Astrocyte (in vitro differentiated cells and primary cell): ENCODE measurements around the gene FGD5. TPM values are rescaled to one million over a fixed set of nuclear protein-coding genes. Genes with fewer than 3 reads are reported as not detected.

ENCODE experiments used
- DNase-seq: peaks from one replicate; pipeline ENCODE4 v3.0.0-alpha.2; 2010; ENCODE audit warnings: low read depth
- FAIRE-seq: peaks from 2 replicates; lab custom pipeline; 2011; peaks lifted over from hg19 to GRCh38; lab: Jason Lieb, UNC
- H2AFZ ChIP-seq: 2 replicates; pipeline ENCODE4 v1.6.0; 2012; ENCODE audit warnings: low read depth, low read length, inconsistent platforms
- H3K27ac ChIP-seq: 2 replicates; pipeline ENCODE4 v1.5.1; 2011; ENCODE audit warnings: low read depth, low read length, inconsistent platforms
- H3K27me3 ChIP-seq: 2 replicates; pipeline ENCODE4 v1.6.0; 2011; ENCODE audit warnings: low read length, inconsistent platforms; ENCODE audit not compliant: insufficient read depth
- H3K36me3 ChIP-seq: 2 replicates; pipeline ENCODE4 v1.5.1; 2011; ENCODE audit warnings: low read length, inconsistent platforms; ENCODE audit not compliant: insufficient read depth
- H3K4me1 ChIP-seq: 2 replicates; pipeline ENCODE4 v1.5.1; 2011; ENCODE audit warnings: low read length, inconsistent platforms; ENCODE audit not compliant: insufficient read depth
- H3K4me2 ChIP-seq: 2 replicates; pipeline ENCODE4 v1.6.0; 2012; ENCODE audit warnings: low read length, inconsistent platforms
- H3K4me3 ChIP-seq: 2 replicates; pipeline ENCODE4 v1.5.1; 2011; ENCODE audit warnings: low read depth, mild to moderate bottlenecking, low read length, inconsistent platforms; ENCODE audit not compliant: insufficient read depth
- H3K79me2 ChIP-seq: 2 replicates; pipeline ENCODE4 v1.6.0; 2012; ENCODE audit warnings: mild to moderate bottlenecking, low read length, inconsistent platforms; ENCODE audit not compliant: insufficient read depth
- H3K9ac ChIP-seq: 2 replicates; pipeline ENCODE4 v1.6.0; 2012; ENCODE audit warnings: mild to moderate bottlenecking, low read length, inconsistent platforms
- H3K9me3 ChIP-seq: 2 replicates; pipeline ENCODE4 v1.5.1; 2012; ENCODE audit warnings: low read depth, mild to moderate bottlenecking, low read length, inconsistent platforms; ENCODE audit not compliant: insufficient read depth
- H4K20me1 ChIP-seq: 2 replicates; pipeline ENCODE4 v1.6.0; 2012; ENCODE audit warnings: low read length, inconsistent platforms; ENCODE audit not compliant: insufficient read depth
- H3K27ac Mint-ChIP-seq: one replicate; pipeline ENCODE4 v1.8.0; 2021; ENCODE audit warnings: mild to moderate bottlenecking, mixed read lengths; ENCODE audit not compliant: unreplicated experiment
- H3K27me3 Mint-ChIP-seq: one replicate; pipeline ENCODE4 v1.8.0; 2021; ENCODE audit warnings: low read depth, mixed read lengths; ENCODE audit not compliant: unreplicated experiment
- H3K36me3 Mint-ChIP-seq: one replicate; pipeline ENCODE4 v1.8.0; 2021; ENCODE audit warnings: low read depth, mixed read lengths; ENCODE audit not compliant: unreplicated experiment
- H3K4me1 Mint-ChIP-seq: one replicate; pipeline ENCODE4 v1.8.0; 2021; ENCODE audit warnings: low read depth, mixed read lengths; ENCODE audit not compliant: unreplicated experiment
- H3K4me3 Mint-ChIP-seq: one replicate; pipeline ENCODE4 v1.8.0; 2021; ENCODE audit warnings: mild to moderate bottlenecking, moderate library complexity, mixed read lengths; ENCODE audit not compliant: unreplicated experiment
- H3K9me3 Mint-ChIP-seq: one replicate; pipeline ENCODE4 v1.8.0; 2021; ENCODE audit warnings: mild to moderate bottlenecking, mixed read lengths; ENCODE audit not compliant: unreplicated experiment
- CTCF ChIP-seq: IDR thresholded peaks from 2 replicates; pipeline ENCODE4 v1.5.1; 2011; ENCODE audit warnings: low read depth, mild to moderate bottlenecking, inconsistent platforms, low read length, moderate library complexity; ENCODE audit not compliant: insufficient read depth
- EZH2 ChIP-seq: IDR thresholded peaks from 2 replicates; pipeline ENCODE4 v1.6.1; 2012; ENCODE audit warnings: mild to moderate bottlenecking, low read length, inconsistent platforms; ENCODE audit not compliant: insufficient read depth
- total RNA-seq: library from RNA; stranded (reverse); gene quantifications from 2 replicates; pipeline ENCODE4 v1.2.1, GENCODE V29; 2021

FGD5 gene
- total RNA-seq, 1 donor from 2014 or later = 2.0 TPM

- Histone ChIP-seq H3K27ac (no peak overlapping the region), H3K79me2 (no peaks in the 10 kb centered on the region), H3K4me3 (no peak overlapping the region), H3K9ac (no peak overlapping the region), H2AFZ (no peak overlapping the region), H3K9me3 (no peaks in the 10 kb centered on the region), H4K20me1 (no peaks in the 10 kb centered on the region), H3K27me3 (peaks cover 12% of the 10 kb centered on the region), H3K4me2 (no peak overlapping the region), H3K4me1 (peaks cover 6% of the 10 kb centered on the region), H3K36me3 (no peaks in the 10 kb centered on the region)
- Mint-ChIP-seq H3K9me3 (no peaks in the 10 kb centered on the region), H3K27me3 (peaks cover 45% of the 10 kb centered on the region), H3K27ac (no peak overlapping the region), H3K4me1 (peaks cover 2% of the 10 kb centered on the region), H3K36me3 (peaks cover 1% of the 10 kb centered on the region), H3K4me3 (no peak overlapping the region)
- no peak for DNase-seq
- no peak for TF ChIP-seq EZH2
- TF ChIP-seq CTCF = no peak
- FAIRE-seq = no peak
Observed at GRCh38 chr3:14786369-14786768, 32.4 kb upstream of the FGD5 start.

GRCh38 chr3:14787630-14788029 is 31.1 kb upstream of the FGD5 start:
- TF ChIP-seq CTCF (no peak), EZH2 (no peak)
- Histone ChIP-seq H4K20me1 (no peaks in the 10 kb centered on the region), H2AFZ (no peak overlapping the region), H3K27me3 (peaks cover 12% of the 10 kb centered on the region), H3K36me3 (no peaks in the 10 kb centered on the region), H3K79me2 (no peaks in the 10 kb centered on the region), H3K9me3 (no peaks in the 10 kb centered on the region), H3K4me3 (no peak overlapping the region), H3K27ac (no peak overlapping the region), H3K4me1 (peaks cover 8% of the 10 kb centered on the region), H3K9ac (no peak overlapping the region), H3K4me2 (no peak overlapping the region)
- Mint-ChIP-seq H3K4me3 (no peak overlapping the region), H3K27me3 (peaks cover 45% of the 10 kb centered on the region), H3K27ac (no peak overlapping the region), H3K36me3 (peaks cover 1% of the 10 kb centered on the region), H3K9me3 (no peaks in the 10 kb centered on the region), H3K4me1 (peaks cover 2% of the 10 kb centered on the region)
- FAIRE-seq (no peak), DNase-seq (no peak)

- H3K9ac ChIP-seq = no peak overlapping the region
- H3K79me2 ChIP-seq = no peaks in the 10 kb centered on the region
- no peak overlapping the region for H3K27ac Mint-ChIP-seq
- no peak for DNase-seq
- H3K4me3 Mint-ChIP-seq = no peak overlapping the region
- no peak overlapping the region for H3K4me3 ChIP-seq
- H3K27me3 Mint-ChIP-seq = peaks cover 50% of the 10 kb centered on the region
- peaks cover 8% of the 10 kb centered on the region for H3K4me1 ChIP-seq
- H4K20me1 ChIP-seq = no peaks in the 10 kb centered on the region
- H3K27me3 ChIP-seq = peaks cover 12% of the 10 kb centered on the region
- TF ChIP-seq EZH2 (no peak), CTCF (no peak)
- no peaks in the 10 kb centered on the region for H3K9me3 Mint-ChIP-seq
- peaks cover 2% of the 10 kb centered on the region for H3K4me1 Mint-ChIP-seq
- no peak overlapping the region for H3K4me2 ChIP-seq
- H2AFZ ChIP-seq = no peak overlapping the region
- H3K36me3 Mint-ChIP-seq = peaks cover 1% of the 10 kb centered on the region
- no peak overlapping the region for H3K27ac ChIP-seq
- H3K9me3 ChIP-seq = no peaks in the 10 kb centered on the region
- FAIRE-seq = no peak
- no peaks in the 10 kb centered on the region for H3K36me3 ChIP-seq
Observed at GRCh38 chr3:14788644-14789043, 30.1 kb upstream of the FGD5 start.
